C4-2B (cell line): ENCODE measurements around the gene CREB3.

Experiments
- CTCF ChIP-seq: fragments of 450-650 bp; conservative IDR thresholded peaks from 2 replicates; pipeline ENCODE4 v1.5.1; 2017; ENCODE audit warnings: mild to moderate bottlenecking
- ZFX ChIP-seq: fragments of 450-650 bp; IDR thresholded peaks from 2 replicates; pipeline ENCODE4 v1.6.1; 2017

GRCh38 chr9:35703906-35704672, 28.4 kb upstream of the CREB3 start:
- TF ChIP-seq CTCF = no peak
- TF ChIP-seq ZFX = no peak
